ENCODE results near the gene ZNF775. TPM values are rescaled to one million over a fixed set of nuclear protein-coding genes. Genes with fewer than 3 reads are reported as not detected.
A peak's percentile ranks its signal among the peaks of the same experiment; 100 is the strongest.

Gene ZNF775
- total and polyA plus RNA-seq, 2 of the 13 experiments (the other 11 are each of a cell fraction or from before 2014, with no cell fraction given) = 3.1 to 3.2 TPM

DNA sequence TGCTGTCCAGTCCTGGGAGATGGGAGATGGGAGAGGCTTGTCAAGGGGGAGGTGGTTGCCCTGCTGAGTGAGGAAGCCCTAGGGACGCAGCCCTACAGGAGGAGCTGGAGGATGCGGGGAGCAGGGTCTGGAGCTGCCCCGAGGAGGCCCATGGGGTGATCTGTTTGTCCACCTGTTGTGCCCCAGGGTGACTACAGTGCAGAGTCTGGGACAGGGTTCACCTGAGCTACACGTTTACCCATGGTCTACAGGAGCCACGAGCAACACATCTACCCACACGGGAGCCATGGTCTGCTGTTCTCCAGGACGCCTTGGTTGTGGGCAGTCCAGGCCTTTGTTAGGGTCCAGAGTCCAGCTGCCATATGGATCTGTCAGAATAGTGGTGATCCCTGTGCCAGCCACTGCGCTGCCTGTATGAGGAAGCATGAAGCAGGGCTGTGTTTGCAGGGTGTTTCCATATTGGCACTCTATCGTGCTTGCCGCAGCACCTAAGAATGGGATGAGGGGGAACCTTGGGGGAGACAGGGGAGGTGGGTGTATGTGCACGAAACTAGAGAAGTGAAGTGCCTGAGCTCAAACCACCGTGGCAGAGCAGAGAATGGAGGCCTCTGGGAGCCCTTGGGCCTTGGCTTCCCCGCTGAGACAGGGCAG is 23.7 kb downstream of the ZNF775 start (continued):
- no peak for TF ChIP-seq KIAA2018 (CRISPR knock-in tag; IDR thresholded peaks at IDR 0.05; ENCODE audit: borderline replicate concordance)
- TF ChIP-seq ZNF33B (CRISPR knock-in tag; IDR thresholded peaks at IDR 0.05) = 0 out of 2 replicates have a peak, but pooled peaks have one; percentile 69
- no peak for TF ChIP-seq MAFG (CRISPR knock-in tag; IDR thresholded peaks at IDR 0.05)
- no peak for TF ChIP-seq ZNF788 (CRISPR knock-in tag; IDR thresholded peaks at IDR 0.05; ENCODE audit: borderline replicate concordance)
- peak; percentile 40 for TF ChIP-seq SALL1 (CRISPR knock-in tag; IDR thresholded peaks at IDR 0.05)
- peak; percentile 46 for TF ChIP-seq PHF8 (CRISPR knock-in tag; IDR thresholded peaks at IDR 0.05)
- TF ChIP-seq NCOR1 (IDR thresholded peaks at IDR 0.05; ENCODE audit: borderline replicate concordance, low read length) = peak; percentile 70; the same call in 1 of the 2 replicates
- no peak for TF ChIP-seq ZNF639 (CRISPR knock-in tag; conservative IDR thresholded peaks at IDR 0.05)
- TF ChIP-seq ZSCAN25 (CRISPR knock-in tag; IDR thresholded peaks at IDR 0.05) = 0 out of 2 replicates have a peak, but pooled peaks have one; percentile 37
- peak; percentile 54; the same call in 1 of the 2 replicates for TF ChIP-seq ARID4A (CRISPR knock-in tag; IDR thresholded peaks at IDR 0.05; ENCODE audit: borderline replicate concordance)
- 0 out of 2 replicates have a peak, but pooled peaks have one; percentile 41 for TF ChIP-seq ZNF547 (CRISPR knock-in tag; IDR thresholded peaks at IDR 0.05)
- TF ChIP-seq ZNF644 (CRISPR knock-in tag; IDR thresholded peaks at IDR 0.05; ENCODE audit: low read depth) = peak; percentile 97
- TF ChIP-seq ZNF724P (CRISPR knock-in tag; IDR thresholded peaks at IDR 0.05; ENCODE audit: borderline replicate concordance) = 0 out of 2 replicates have a peak, but pooled peaks have one; percentile 58
- peak; percentile 47 for TF ChIP-seq ZNF883 (CRISPR knock-in tag; IDR thresholded peaks at IDR 0.05; ENCODE audit: not compliant biosample characterization)
- peak; percentile 57; the same call in 1 of the 3 replicates for TF ChIP-seq MXI1 (IDR thresholded peaks at IDR 0.05; ENCODE audit: borderline replicate concordance, low read depth, low read length)
- TF ChIP-seq ZNF263 (CRISPR knock-in tag; IDR thresholded peaks at IDR 0.05) = 0 out of 2 replicates have a peak, but pooled peaks have one; percentile 58
